Stimulated activated CD4-positive, alpha-beta T cell treated with anti-CD3 and anti-CD28 coated beads, Interleukin-12 subunit alpha, Interleukin-12 subunit beta, amount 100 ng/mL, for 48 hours (primary cell): ENCODE data around the gene CTXND1.
A peak's percentile ranks its signal among the peaks of the same experiment; 100 is the strongest.
"Not testable (repeated sequence)": the region's sequence is repeated elsewhere in the genome, so short reads cannot be mapped to it uniquely, and the experiment has no call there.

Experiments
- DNase-seq, 3 donors: peaks; one replicate each; pipeline ENCODE4 v3.0.0-alpha.2; 2020; ENCODE audit warnings: low read depth in 2 of 3, low spot score in 1 of 3

The CTXND1 gene

GRCh38 chr15:80252121-80252518 is at the start of gene CTXND1:
Gene CTXND1, minus strand, starts transcription at chr15:80252213. Its CDS starts 50,264 bp downstream, at chr15:80201949.
- no peak for DNase-seq

GRCh38 chr15:80301472-80301871 is 49.5 kb upstream of the CTXND1 start:
- DNase-seq, result no peak

- not testable (repeated sequence) for DNase-seq
These were observed 43.8 kb upstream of the CTXND1 start for GRCh38 chr15:80295777-80296176.

GRCh38 chr15:80292079-80292478 is 40.1 kb upstream of the CTXND1 start:
- no peak for DNase-seq

GRCh38 chr15:80290891-80291290 is 38.9 kb upstream of the CTXND1 start:
- not testable (repeated sequence) for DNase-seq

GRCh38 chr15:80289528-80290495 is 37.8 kb upstream of the CTXND1 start:
- DNase-seq, result no peak

- DNase-seq, result no peak
These were observed 36.1 kb upstream of the CTXND1 start for GRCh38 chr15:80288131-80288530.

- no peak for DNase-seq
These were observed 34.0 kb upstream of the CTXND1 start for GRCh38 chr15:80286055-80286454.

GRCh38 chr15:80285379-80285778 is 33.4 kb upstream of the CTXND1 start:
- no peak for DNase-seq

GRCh38 chr15:80283531-80283930 is 31.5 kb upstream of the CTXND1 start:
- DNase-seq, result no peak

GRCh38 chr15:80277147-80277546 is 25.1 kb upstream of the CTXND1 start:
- DNase-seq, result no peak

GRCh38 chr15:80275961-80276360 is 23.9 kb upstream of the CTXND1 start:
- DNase-seq, result no peak

GRCh38 chr15:80274996-80275395 is 23.0 kb upstream of the CTXND1 start:
- no peak for DNase-seq

GRCh38 chr15:80274554-80274953 is 22.5 kb upstream of the CTXND1 start:
- DNase-seq, result no peak

GRCh38 chr15:80272987-80273386 is 21.0 kb upstream of the CTXND1 start:
- DNase-seq, result no peak

- no peak for DNase-seq
These were observed 18.5 kb upstream of the CTXND1 start for GRCh38 chr15:80270472-80270871.

- DNase-seq, result no peak
These were observed 16.1 kb upstream of the CTXND1 start for GRCh38 chr15:80268101-80268500.

- DNase-seq, result no peak
These were observed 15.6 kb upstream of the CTXND1 start for GRCh38 chr15:80267658-80268057.

- no peak for DNase-seq
These were observed 14.7 kb upstream of the CTXND1 start for GRCh38 chr15:80266745-80267144.

- no peak for DNase-seq
These were observed 14.1 kb upstream of the CTXND1 start for GRCh38 chr15:80266113-80266512.

- DNase-seq, result peak in 2 of 3 donors; percentile 15 to 21
These were observed 13.0 kb upstream of the CTXND1 start for GRCh38 chr15:80265021-80265420.

- DNase-seq, result no peak
These were observed 12.0 kb upstream of the CTXND1 start for GRCh38 chr15:80264031-80264430.

GRCh38 chr15:80260551-80260950 is 8.5 kb upstream of the CTXND1 start:
- DNase-seq, result no peak
